ENCODE data around the gene CILP2. TPM values are rescaled to one million over a fixed set of nuclear protein-coding genes. Genes with fewer than 3 reads are reported as not detected.

CILP2 gene
- total and polyA plus RNA-seq, 2 of the 4 experiments (the other 2 are of a cell fraction): 0.18 to 0.87 TPM

DNA sequence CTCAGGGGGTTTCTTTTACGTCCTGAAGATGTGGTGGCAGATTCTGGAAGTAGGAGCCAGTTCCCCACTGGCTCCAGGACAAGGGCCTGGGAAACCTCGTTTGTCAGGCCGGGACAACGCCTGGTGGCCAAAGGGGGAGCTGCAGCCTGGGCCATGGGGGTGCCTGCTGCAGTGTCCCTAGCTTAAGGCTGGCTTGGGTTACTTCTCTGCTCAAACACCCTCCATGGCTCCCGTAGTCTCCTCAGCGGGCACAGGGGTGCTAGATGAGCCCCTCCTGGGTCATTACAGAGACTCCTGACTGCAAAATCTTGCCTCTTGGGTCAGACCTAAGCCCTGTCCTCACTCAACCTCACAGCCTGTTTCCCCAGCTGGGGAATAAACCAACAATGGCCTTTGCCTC, 14.7 kb downstream of the CILP2 start:
- Histone ChIP-seq H4K91ac (ENCODE audit: insufficient read depth, low read depth, low read length) (no peak overlapping the region), H3K14ac (replicated peaks; ENCODE audit: low read depth, low read length) (no peak overlapping the region)
- peak; percentile 76 for ATAC-seq (ENCODE audit: low read depth)

More for the DNA sequence above, 14.7 kb downstream of the CILP2 start:
- no peak overlapping the region for H3K4me2 ChIP-seq (ENCODE audit: low read depth, low read length)
- no peak overlapping the region for H2BK15ac ChIP-seq (ENCODE audit: low read depth, low read length)
- no peak for DNase-seq
- in situ Hi-C loops (cut with MboI; ENCODE audit: low sequenced_read_pairs): no loop called here
- no peaks in the 10 kb centered on the region for H3K9me1 ChIP-seq (ENCODE audit: insufficient read depth, low read length)
- H3K9ac ChIP-seq (ENCODE audit: low read depth, low read length): no peak overlapping the region
- H2AK9ac ChIP-seq (replicated peaks; ENCODE audit: low read depth, low read length, poor library complexity): peak overlapping the region; percentile 31
- H3K9me3 ChIP-seq (ENCODE audit: control insufficient read depth, insufficient read depth, low read length): no peaks in the 10 kb centered on the region
- CTCF ChIA-PET: interaction anchor here (0.8 to 2.2 kb wide), 4 partner anchors 13 to 60 kb away, joined by 3 to 6 read pairs (median 4); no protein-coding TSS in a partner anchor
- dilution Hi-C loops (cut with HindIII; ENCODE audit: low sequenced_read_pairs, unreplicated experiment): no loop called here
- intact Hi-C loops (cut with micrococcal nuclease): loop anchor here (5.0 kb wide), 1 partner anchor 90 kb away; the partner anchor contains the start of gene GMIP
- no peak overlapping the region for H2AK5ac ChIP-seq (ENCODE audit: low read depth, low read length)
- H3K56ac ChIP-seq (ENCODE audit: extremely low read depth, insufficient read depth, low read length): no peak overlapping the region
- TF ChIP-seq BHLHE40 (IDR thresholded peaks at IDR 0.05; ENCODE audit: low read depth, low read length) (no peak), NFE2L2 (IDR thresholded peaks at IDR 0.05; ENCODE audit: low read depth, low read length) (no peak), MAFK (IDR thresholded peaks at IDR 0.05; ENCODE audit: low read depth, low read length) (no peak), RAD21 (IDR thresholded peaks at IDR 0.05; ENCODE audit: low read length) (peak; percentile 49), SMC3 (IDR thresholded peaks at IDR 0.05; ENCODE audit: low read depth, low read length) (peak; percentile 27; the same call in 1 of the 2 replicates), FOS (IDR thresholded peaks at IDR 0.05; ENCODE audit: low read depth, low read length) (no peak)
- TF ChIP-seq, protein P1, sequence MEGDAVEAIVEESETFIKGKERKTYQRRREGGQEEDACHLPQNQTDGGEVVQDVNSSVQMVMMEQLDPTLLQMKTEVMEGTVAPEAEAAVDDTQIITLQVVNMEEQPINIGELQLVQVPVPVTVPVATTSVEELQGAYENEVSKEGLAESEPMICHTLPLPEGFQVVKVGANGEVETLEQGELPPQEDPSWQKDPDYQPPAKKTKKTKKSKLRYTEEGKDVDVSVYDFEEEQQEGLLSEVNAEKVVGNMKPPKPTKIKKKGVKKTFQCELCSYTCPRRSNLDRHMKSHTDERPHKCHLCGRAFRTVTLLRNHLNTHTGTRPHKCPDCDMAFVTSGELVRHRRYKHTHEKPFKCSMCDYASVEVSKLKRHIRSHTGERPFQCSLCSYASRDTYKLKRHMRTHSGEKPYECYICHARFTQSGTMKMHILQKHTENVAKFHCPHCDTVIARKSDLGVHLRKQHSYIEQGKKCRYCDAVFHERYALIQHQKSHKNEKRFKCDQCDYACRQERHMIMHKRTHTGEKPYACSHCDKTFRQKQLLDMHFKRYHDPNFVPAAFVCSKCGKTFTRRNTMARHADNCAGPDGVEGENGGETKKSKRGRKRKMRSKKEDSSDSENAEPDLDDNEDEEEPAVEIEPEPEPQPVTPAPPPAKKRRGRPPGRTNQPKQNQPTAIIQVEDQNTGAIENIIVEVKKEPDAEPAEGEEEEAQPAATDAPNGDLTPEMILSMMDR (conservative IDR thresholded peaks at IDR 0.05; ENCODE audit: low read depth, low read length): peak; percentile 60
- H2BK120ac ChIP-seq (ENCODE audit: low read depth, low read length): no peak overlapping the region
- H2BK5ac ChIP-seq (ENCODE audit: low read depth, low read length, poor library complexity, severe bottlenecking): no peak overlapping the region
- H3K4ac ChIP-seq (ENCODE audit: low read depth, low read length): no peak overlapping the region
- H3K18ac ChIP-seq (ENCODE audit: low read depth, low read length): no peak overlapping the region
- no peak overlapping the region for H3K27ac ChIP-seq (ENCODE audit: insufficient read depth, low read length)
- no peak overlapping the region for H2BK20ac ChIP-seq (ENCODE audit: low read depth, low read length)
- no TSS peak for BruUV-seq (replicated peaks)
- H3K79me1 ChIP-seq (ENCODE audit: low read depth in 1 of 2, low read length in 2 of 2): no peaks in the 10 kb centered on the region
- no peak overlapping the region for H4K5ac ChIP-seq (ENCODE audit: low read depth, low read length)
- no peaks in the 10 kb centered on the region; the same call in 1 of the 2 replicates for H4K20me1 ChIP-seq (ENCODE audit: insufficient read depth, low read length)
- no peak overlapping the region for H3K23ac ChIP-seq (ENCODE audit: low read depth, low read length)
- POLR2A ChIA-PET (ENCODE audit: unreplicated experiment): no interaction called here
- H2AFZ ChIP-seq (replicated peaks; ENCODE audit: low read length, poor library complexity): peak overlapping the region; percentile 5
- H4K8ac ChIP-seq (ENCODE audit: low read depth in 2 of 2, low read length in 2 of 2): no peak overlapping the region
- no peaks in the 10 kb centered on the region for H3K4me1 ChIP-seq (ENCODE audit: control insufficient read depth, insufficient read depth, low read length)
- no peak overlapping the region for H3K4me3 ChIP-seq (ENCODE audit: insufficient read depth, low read depth, low read length)
- peaks cover 4% of the 10 kb centered on the region; the same call in 1 of the 2 replicates for H3K27me3 ChIP-seq (ENCODE audit: control insufficient read depth, insufficient read depth, low read length)
- H3K36me3 ChIP-seq (ENCODE audit: control insufficient read depth, insufficient read depth, low read length): no peaks in the 10 kb centered on the region
- 27% methylated on average over 4 of the region's 6 CpGs; no CpG with 5 or more reads in 1 of the 2 experiments for WGBS, 2 experiments (ENCODE audit: extremely low coverage in 2 of 2, insufficient read length in 1 of 2)

Measured in IMR-90 (cell line).